Fibroblast of lung (primary cell): Measurements from ENCODE around the gene XKR3. TPM values are rescaled to one million over a fixed set of nuclear protein-coding genes. Genes with fewer than 3 reads are reported as not detected.
"Not testable (repeated sequence)": the region's sequence is repeated elsewhere in the genome, so short reads cannot be mapped to it uniquely, and the experiment has no call there.

Source experiments
- DNase-seq, 2 donors: peaks; one replicate each; pipeline versions ENCODE4 v3.0.0 to v3.0.0-alpha.2; 2010; ENCODE audit warnings: low read depth in 2 of 2
- H2AFZ ChIP-seq: 2 replicates; pipeline ENCODE4 v1.5.1; 2012; ENCODE audit warnings: low read length, control low read depth, inconsistent platforms
- H3K27ac ChIP-seq: 2 replicates; pipeline ENCODE4 v1.5.1; 2011; ENCODE audit warnings: low read length, control low read depth; ENCODE audit not compliant: insufficient read depth
- H3K27me3 ChIP-seq: 2 replicates; pipeline ENCODE4 v1.5.1; 2011; ENCODE audit warnings: mild to moderate bottlenecking, low read length; ENCODE audit not compliant: control insufficient read depth, insufficient read depth
- H3K36me3 ChIP-seq: 2 replicates; pipeline ENCODE4 v1.5.1; 2011; ENCODE audit warnings: low read length; ENCODE audit not compliant: control insufficient read depth, insufficient read depth
- H3K4me1 ChIP-seq: 2 replicates; pipeline ENCODE4 v1.5.1; 2011; ENCODE audit warnings: low read length; ENCODE audit not compliant: control insufficient read depth, insufficient read depth; ENCODE audit errors: extremely low read depth
- H3K4me2 ChIP-seq: 2 replicates; pipeline ENCODE4 v1.5.1; 2011; ENCODE audit warnings: low read length, control low read depth; ENCODE audit not compliant: insufficient read depth; ENCODE audit errors: extremely low read depth
- H3K4me3 ChIP-seq, 4 experiments: fragments of 200-600 bp in 1 of 4; sonication (generic) in 1 of 4; replicated peaks in 1 of 4; 2 replicates each; pipeline ENCODE4 v1.5.1; 2011 to 2016; ENCODE audit warnings: low read length in 4 of 4, low read depth in 3 of 4, mild to moderate bottlenecking in 3 of 4, control low read depth in 2 of 4, inconsistent platforms in 1 of 4, mixed read lengths in 1 of 4; ENCODE audit not compliant: insufficient read depth in 1 of 4; ENCODE audit errors: control extremely low read depth in 1 of 4
- H3K79me2 ChIP-seq: 2 replicates; pipeline ENCODE4 v1.5.1; 2012; ENCODE audit warnings: mild to moderate bottlenecking, low read length, inconsistent platforms; ENCODE audit not compliant: control insufficient read depth, insufficient read depth
- H3K9ac ChIP-seq: 2 replicates; pipeline ENCODE4 v1.5.1; 2011; ENCODE audit warnings: mild to moderate bottlenecking, low read length, control low read depth; ENCODE audit not compliant: insufficient read depth
- H3K9me3 ChIP-seq: 2 replicates; pipeline ENCODE4 v1.5.1; 2012; ENCODE audit warnings: low read depth, low read length; ENCODE audit not compliant: control insufficient read depth, insufficient read depth
- H4K20me1 ChIP-seq: 2 replicates; pipeline ENCODE4 v1.5.1; 2011; ENCODE audit warnings: low read length; ENCODE audit not compliant: control insufficient read depth, insufficient read depth; ENCODE audit errors: extremely low read depth
- CTCF ChIP-seq, 2 donors: IDR thresholded peaks in 1 of 2; conservative IDR thresholded peaks in 1 of 2; 1 replicate in 1 of 2; 2 replicates in 1 of 2; pipeline ENCODE4 v1.5.1; 2011 to 2012; ENCODE audit warnings: low read length in 2 of 2, control low read depth in 1 of 2, inconsistent platforms in 1 of 2, low read depth in 1 of 2, mild to moderate bottlenecking in 1 of 2
- EZH2 ChIP-seq: IDR thresholded peaks from 2 replicates; pipeline ENCODE4 v1.5.1; 2012; ENCODE audit warnings: low read length, control low read depth, mild to moderate bottlenecking; ENCODE audit errors: missing control alignments
- polyA plus RNA-seq, 2 donors: library from polyadenylated mRNA; depleted of rRNA in 1 of 2; stranded (reverse) in 1 of 2; unstranded in 1 of 2; fragments of >200 nt; gene quantifications; 2 replicates each; pipeline ENCODE4 v1.2.1, GENCODE V29; 2011 to 2012; ENCODE audit warnings: missing spikeins in 1 of 2
- total RNA-seq: library from RNA; depleted of rRNA; stranded (reverse); fragments of >200 nt; gene quantifications from 2 replicates; pipeline ENCODE4 v1.2.1, GENCODE V29; 2014

The XKR3 gene
- total and polyA plus RNA-seq, 2 donors (not counting 1 experiment from before 2014, with no cell fraction given), result 0.17 TPM; not detected in 1

- Histone ChIP-seq H2AFZ (no peak overlapping the region), H3K27me3 (no peaks in the 10 kb centered on the region), H3K79me2 (no peaks in the 10 kb centered on the region), H3K4me1 (no peaks in the 10 kb centered on the region), H3K27ac (no peak overlapping the region), H3K9ac (no peak overlapping the region), H3K4me2 (no peak overlapping the region), H4K20me1 (no peaks in the 10 kb centered on the region), H3K36me3 (no peaks in the 10 kb centered on the region), H3K9me3 (no peaks in the 10 kb centered on the region), H3K4me3 (no peak overlapping the region)
- no peak for TF ChIP-seq CTCF (conservative IDR thresholded peaks at IDR 0.05 in 1 of 2, IDR thresholded peaks at IDR 0.05 in 1 of 2; ENCODE audit: low read depth in 1 of 2, low read length in 2 of 2)
- no peak for TF ChIP-seq EZH2
- no peak for DNase-seq
Observed at GRCh38 chr22:16801571-16801970, 23.6 kb downstream of the XKR3 start.

GRCh38 chr22:16801088-16801487 is 24.1 kb downstream of the XKR3 start:
- DNase-seq, result no peak
- no peak overlapping the region for H3K27ac ChIP-seq
- H3K9ac ChIP-seq, result no peak overlapping the region
- no peaks in the 10 kb centered on the region for H4K20me1 ChIP-seq
- no peak overlapping the region for H2AFZ ChIP-seq
- H3K4me1 ChIP-seq, result no peaks in the 10 kb centered on the region
- H3K79me2 ChIP-seq, result no peaks in the 10 kb centered on the region
- no peak overlapping the region for H3K4me3 ChIP-seq
- no peak overlapping the region for H3K4me2 ChIP-seq
- H3K27me3 ChIP-seq, result no peaks in the 10 kb centered on the region
- no peaks in the 10 kb centered on the region for H3K36me3 ChIP-seq
- no peak for TF ChIP-seq EZH2
- no peak for TF ChIP-seq CTCF (conservative IDR thresholded peaks at IDR 0.05 in 1 of 2, IDR thresholded peaks at IDR 0.05 in 1 of 2; ENCODE audit: low read depth in 1 of 2, low read length in 2 of 2)
- H3K9me3 ChIP-seq, result no peaks in the 10 kb centered on the region

DNA sequence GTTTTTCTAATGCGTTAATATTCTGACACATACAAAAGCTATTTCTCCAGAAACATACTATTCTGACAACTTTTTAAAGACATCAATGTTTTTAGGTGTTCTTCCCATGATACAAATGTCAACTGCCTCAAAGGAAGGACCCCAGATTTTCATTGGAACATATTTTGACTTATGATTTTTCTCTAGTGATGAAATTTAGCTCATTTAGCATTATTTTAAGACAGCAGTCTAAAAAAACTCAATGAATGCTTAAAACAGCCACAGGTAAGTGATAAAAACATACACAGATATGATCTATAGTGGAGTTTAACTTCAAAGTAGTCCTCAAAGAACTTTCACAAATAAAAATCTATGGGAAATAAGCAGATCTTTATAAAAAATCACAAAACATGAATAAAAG is 24.9 kb downstream of the XKR3 start:
- Histone ChIP-seq H3K9me3 (no peaks in the 10 kb centered on the region), H3K36me3 (no peaks in the 10 kb centered on the region), H3K79me2 (no peaks in the 10 kb centered on the region), H4K20me1 (no peaks in the 10 kb centered on the region), H3K27me3 (no peaks in the 10 kb centered on the region), H3K4me2 (no peak overlapping the region), H3K27ac (no peak overlapping the region), H3K9ac (no peak overlapping the region), H2AFZ (no peak overlapping the region), H3K4me3 (no peak overlapping the region), H3K4me1 (no peaks in the 10 kb centered on the region)
- TF ChIP-seq EZH2, result no peak
- no peak for TF ChIP-seq CTCF (conservative IDR thresholded peaks at IDR 0.05 in 1 of 2, IDR thresholded peaks at IDR 0.05 in 1 of 2; ENCODE audit: low read depth in 1 of 2, low read length in 2 of 2)
- DNase-seq, result no peak

DNA sequence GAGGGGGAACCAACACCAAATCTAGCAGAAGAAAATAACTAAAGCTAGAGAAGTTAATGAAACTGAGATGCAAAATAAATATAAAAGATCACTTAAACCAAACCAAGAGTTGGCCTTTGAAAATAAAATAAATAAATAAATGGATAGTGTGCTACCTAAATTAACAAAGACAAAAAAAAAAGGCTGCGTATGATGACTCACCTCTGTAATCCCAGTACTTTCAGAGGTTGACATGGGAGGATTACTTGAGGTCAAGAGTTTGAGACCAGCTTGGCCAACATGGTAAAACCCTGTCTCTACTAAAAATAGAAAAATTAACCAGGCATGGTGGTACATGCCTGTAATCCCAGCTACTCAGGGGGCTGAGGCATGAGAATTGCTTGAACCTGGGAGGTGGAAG is 29.7 kb downstream of the XKR3 start:
- H3K4me3 ChIP-seq, H3K9ac ChIP-seq, H3K27me3 ChIP-seq, H3K27ac ChIP-seq, H3K4me2 ChIP-seq, DNase-seq, H3K36me3 ChIP-seq, H2AFZ ChIP-seq, H3K79me2 ChIP-seq, H3K4me1 ChIP-seq, H3K9me3 ChIP-seq, H4K20me1 ChIP-seq: not testable (repeated sequence)
